CD4-positive, alpha-beta T cell treated with Interleukin-17A for 1 hour (primary cell): ENCODE data around the gene PNPLA7.
"Not testable (repeated sequence)": the region's sequence is repeated elsewhere in the genome, so short reads cannot be mapped to it uniquely, and the experiment has no call there.

ENCODE experiments used
- DNase-seq: peaks from one replicate; pipeline ENCODE4 v3.0.0-alpha.2; 2020

The PNPLA7 gene

GRCh38 chr9:137574192-137574591 is 24.0 kb upstream of the PNPLA7 start:
- DNase-seq: no peak

- DNase-seq: no peak
These were observed 20.4 kb upstream of the PNPLA7 start for GRCh38 chr9:137570566-137570965.

- no peak for DNase-seq
These were observed 19.5 kb upstream of the PNPLA7 start for GRCh38 chr9:137569609-137570203.

GRCh38 chr9:137568445-137568844 is 18.2 kb upstream of the PNPLA7 start:
- not testable (repeated sequence) for DNase-seq

- DNase-seq: no peak
These were observed 14.7 kb upstream of the PNPLA7 start for GRCh38 chr9:137564817-137565411.

- no peak for DNase-seq
These were observed 13.9 kb upstream of the PNPLA7 start for GRCh38 chr9:137564134-137564533.

GRCh38 chr9:137558127-137558526 is 7.9 kb upstream of the PNPLA7 start:
- no peak for DNase-seq

GRCh38 chr9:137556069-137556838 is 6.1 kb upstream of the PNPLA7 start:
- no peak for DNase-seq

GRCh38 chr9:137555179-137555578 is 5.0 kb upstream of the PNPLA7 start:
- DNase-seq: no peak

- no peak for DNase-seq
These were observed 4.1 kb upstream of the PNPLA7 start for GRCh38 chr9:137554349-137554748.

- DNase-seq: not testable (repeated sequence)
These were observed 3.5 kb upstream of the PNPLA7 start for GRCh38 chr9:137553654-137554053.

GRCh38 chr9:137552022-137552768 is 2.0 kb upstream of the PNPLA7 start:
- DNase-seq: no peak

GRCh38 chr9:137551264-137552021 is 1.2 kb upstream of the PNPLA7 start, which contains the start of gene MRPL41:
TSS of gene MRPL41 (plus strand) at chr9:137551879. CDS start at chr9:137552082, 203 bp downstream.
- DNase-seq: peak; percentile 91

GRCh38 chr9:137550958-137551263 is 709 bp upstream of the PNPLA7 start:
- not testable (repeated sequence) for DNase-seq

GRCh38 chr9:137547687-137548543 is 2.3 kb downstream of the PNPLA7 start:
- DNase-seq: no peak

- DNase-seq: no peak
These were observed 5.1 kb downstream of the PNPLA7 start for GRCh38 chr9:137545123-137545522.

GRCh38 chr9:137544176-137544760 is 5.9 kb downstream of the PNPLA7 start:
- no peak for DNase-seq

- no peak for DNase-seq
These were observed 6.8 kb downstream of the PNPLA7 start for GRCh38 chr9:137543237-137543963.

GRCh38 chr9:137542486-137542885 is 7.7 kb downstream of the PNPLA7 start:
- no peak for DNase-seq

GRCh38 chr9:137540536-137540935 is 9.7 kb downstream of the PNPLA7 start:
- DNase-seq: no peak

- no peak for DNase-seq
These were observed 12.1 kb downstream of the PNPLA7 start for GRCh38 chr9:137538058-137538457.
